ENCODE measurements around the gene MCC. TPM values are rescaled to one million over a fixed set of nuclear protein-coding genes. Genes with fewer than 3 reads are reported as not detected.

The MCC gene
- total RNA-seq, 1 experiment from 2014 or later: 7.6 TPM

GRCh38 chr5:113181409-113181808 lies 306.8 kb downstream of the MCC start:
- WGBS (ENCODE audit: extremely low coverage, insufficient read length, low lambda C conversion rate): no CpG with 5 or more reads among the region's 1 CpG
- no peaks in the 10 kb centered on the region for H3K79me2 ChIP-seq (ENCODE audit: insufficient read depth, low read length)

More at GRCh38 chr5:113181409-113181808, 306.8 kb downstream of the MCC start:
- no peak overlapping the region for H2AFZ ChIP-seq (ENCODE audit: low read length)
- no peak overlapping the region for H3K4me2 ChIP-seq (ENCODE audit: insufficient read depth, insufficient read length, low read length)
- H2BK12ac ChIP-seq (ENCODE audit: insufficient read length, low read depth, low read length): no peak overlapping the region
- H2BK5ac ChIP-seq (ENCODE audit: insufficient read length, low read length): no peak overlapping the region
- H3K18ac ChIP-seq (ENCODE audit: insufficient read length, low read depth, low read length): no peak overlapping the region
- H2BK20ac ChIP-seq (ENCODE audit: low read depth, low read length, poor library complexity, severe bottlenecking): no peak overlapping the region
- no peaks in the 10 kb centered on the region for H3K79me1 ChIP-seq (ENCODE audit: insufficient read depth, low read depth, low read length, poor library complexity, severe bottlenecking)
- Mint-ChIP-seq H3K36me3 (ENCODE audit: insufficient read depth in 1 of 3, low read depth in 3 of 3) (no peaks in the 10 kb centered on the region; a peak in 1 of 7 replicates), H3K27ac (no peak overlapping the region), H3K4me3 (no peak overlapping the region), H3K9me3 (no peaks in the 10 kb centered on the region), H3K4me1 (peaks cover 28 to 48% of the 10 kb centered on the region in 2 experiments), H3K27me3 (ENCODE audit: low read depth) (no peaks in the 10 kb centered on the region)
- H3K4me1 ChIP-seq (ENCODE audit: insufficient read depth, low read length): peaks cover 9% of the 10 kb centered on the region; the same call in 1 of the 2 replicates
- DNase-seq: no peak
- H3K56ac ChIP-seq (ENCODE audit: insufficient read length, low read depth, low read length): no peak overlapping the region
- H3K14ac ChIP-seq (ENCODE audit: insufficient read depth, low read length): no peak overlapping the region
- no peak overlapping the region for H4K5ac ChIP-seq (ENCODE audit: insufficient read length, low read depth, low read length)
- no peaks in the 10 kb centered on the region for H4K20me1 ChIP-seq (ENCODE audit: control insufficient read depth, insufficient read depth, insufficient read length)
- H3K9me3 ChIP-seq (ENCODE audit: control insufficient read depth, low read depth, low read length): no peaks in the 10 kb centered on the region
- no peak overlapping the region for H3K9ac ChIP-seq (ENCODE audit: extremely low read depth, insufficient read length, low read length)
- H3K27me3 ChIP-seq (ENCODE audit: insufficient read depth, low read length): no peaks in the 10 kb centered on the region
- no peak overlapping the region for H3K4ac ChIP-seq (ENCODE audit: low read depth, low read length)
- no peak overlapping the region for H2AK5ac ChIP-seq (ENCODE audit: insufficient read length, low read length)
- H3K23ac ChIP-seq (ENCODE audit: insufficient read length, low read depth, low read length): no peak overlapping the region
- TF ChIP-seq, protein P1, sequence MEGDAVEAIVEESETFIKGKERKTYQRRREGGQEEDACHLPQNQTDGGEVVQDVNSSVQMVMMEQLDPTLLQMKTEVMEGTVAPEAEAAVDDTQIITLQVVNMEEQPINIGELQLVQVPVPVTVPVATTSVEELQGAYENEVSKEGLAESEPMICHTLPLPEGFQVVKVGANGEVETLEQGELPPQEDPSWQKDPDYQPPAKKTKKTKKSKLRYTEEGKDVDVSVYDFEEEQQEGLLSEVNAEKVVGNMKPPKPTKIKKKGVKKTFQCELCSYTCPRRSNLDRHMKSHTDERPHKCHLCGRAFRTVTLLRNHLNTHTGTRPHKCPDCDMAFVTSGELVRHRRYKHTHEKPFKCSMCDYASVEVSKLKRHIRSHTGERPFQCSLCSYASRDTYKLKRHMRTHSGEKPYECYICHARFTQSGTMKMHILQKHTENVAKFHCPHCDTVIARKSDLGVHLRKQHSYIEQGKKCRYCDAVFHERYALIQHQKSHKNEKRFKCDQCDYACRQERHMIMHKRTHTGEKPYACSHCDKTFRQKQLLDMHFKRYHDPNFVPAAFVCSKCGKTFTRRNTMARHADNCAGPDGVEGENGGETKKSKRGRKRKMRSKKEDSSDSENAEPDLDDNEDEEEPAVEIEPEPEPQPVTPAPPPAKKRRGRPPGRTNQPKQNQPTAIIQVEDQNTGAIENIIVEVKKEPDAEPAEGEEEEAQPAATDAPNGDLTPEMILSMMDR (conservative IDR thresholded peaks at IDR 0.05): no peak
- no peak overlapping the region for H4K91ac ChIP-seq (ENCODE audit: insufficient read length, low read depth, low read length)
- no peak overlapping the region for H2BK15ac ChIP-seq (ENCODE audit: low read depth, low read length)
- H3T11ph ChIP-seq (ENCODE audit: low read length): no peak overlapping the region
- H3K27ac ChIP-seq (ENCODE audit: insufficient read length, low read depth, low read length): no peak overlapping the region
- no peak overlapping the region for H2BK120ac ChIP-seq (ENCODE audit: low read depth, low read length, poor library complexity, severe bottlenecking)
- no peaks in the 10 kb centered on the region for H3K23me2 ChIP-seq (ENCODE audit: insufficient read length, low read depth, low read length, poor library complexity, severe bottlenecking)
- H4K8ac ChIP-seq (replicated peaks; ENCODE audit: insufficient read length, low read depth, low read length): no peak overlapping the region

All from H9 (cell line).